ENCODE data around the gene NUDT14. TPM values are rescaled to one million over a fixed set of nuclear protein-coding genes. Genes with fewer than 3 reads are reported as not detected.

Gene NUDT14
- total RNA-seq, 6 donors from 2014 or later = 17.9 to 87.5 (median 54.9) TPM

GRCh38 chr14:105207460-105207901 is 26.4 kb upstream of the NUDT14 start:
- no peak overlapping the region for H3K27ac ChIP-seq
- H3K9me3 ChIP-seq = no peaks in the 10 kb centered on the region
- H3K4me3 ChIP-seq = no peak overlapping the region
- DNase-seq (peak in 1 of 2 donors; percentile 74), ATAC-seq (ENCODE audit: low FRiP score in 2 of 2) (no peak)
- 87 to 95% methylated on average over 3 to 4 of the region's 13 CpGs for WGBS, 2 donors
- H3K4me1 ChIP-seq = peaks cover 19 to 40% (median 36%) of the 10 kb centered on the region in 4 donors
- TF ChIP-seq, protein P1, sequence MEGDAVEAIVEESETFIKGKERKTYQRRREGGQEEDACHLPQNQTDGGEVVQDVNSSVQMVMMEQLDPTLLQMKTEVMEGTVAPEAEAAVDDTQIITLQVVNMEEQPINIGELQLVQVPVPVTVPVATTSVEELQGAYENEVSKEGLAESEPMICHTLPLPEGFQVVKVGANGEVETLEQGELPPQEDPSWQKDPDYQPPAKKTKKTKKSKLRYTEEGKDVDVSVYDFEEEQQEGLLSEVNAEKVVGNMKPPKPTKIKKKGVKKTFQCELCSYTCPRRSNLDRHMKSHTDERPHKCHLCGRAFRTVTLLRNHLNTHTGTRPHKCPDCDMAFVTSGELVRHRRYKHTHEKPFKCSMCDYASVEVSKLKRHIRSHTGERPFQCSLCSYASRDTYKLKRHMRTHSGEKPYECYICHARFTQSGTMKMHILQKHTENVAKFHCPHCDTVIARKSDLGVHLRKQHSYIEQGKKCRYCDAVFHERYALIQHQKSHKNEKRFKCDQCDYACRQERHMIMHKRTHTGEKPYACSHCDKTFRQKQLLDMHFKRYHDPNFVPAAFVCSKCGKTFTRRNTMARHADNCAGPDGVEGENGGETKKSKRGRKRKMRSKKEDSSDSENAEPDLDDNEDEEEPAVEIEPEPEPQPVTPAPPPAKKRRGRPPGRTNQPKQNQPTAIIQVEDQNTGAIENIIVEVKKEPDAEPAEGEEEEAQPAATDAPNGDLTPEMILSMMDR (IDR thresholded peaks at IDR 0.05) = no peak
- TF ChIP-seq POLR2A (IDR thresholded peaks at IDR 0.05) (no peak), EP300 (IDR thresholded peaks at IDR 0.05) (no peak), POLR2AphosphoS5 (IDR thresholded peaks at IDR 0.05) (no peak)
- peaks cover 6 to 34% (median 19%) of the 10 kb centered on the region in 4 donors for H3K36me3 ChIP-seq
- no peaks in the 10 kb centered on the region for H3K27me3 ChIP-seq

DNA sequence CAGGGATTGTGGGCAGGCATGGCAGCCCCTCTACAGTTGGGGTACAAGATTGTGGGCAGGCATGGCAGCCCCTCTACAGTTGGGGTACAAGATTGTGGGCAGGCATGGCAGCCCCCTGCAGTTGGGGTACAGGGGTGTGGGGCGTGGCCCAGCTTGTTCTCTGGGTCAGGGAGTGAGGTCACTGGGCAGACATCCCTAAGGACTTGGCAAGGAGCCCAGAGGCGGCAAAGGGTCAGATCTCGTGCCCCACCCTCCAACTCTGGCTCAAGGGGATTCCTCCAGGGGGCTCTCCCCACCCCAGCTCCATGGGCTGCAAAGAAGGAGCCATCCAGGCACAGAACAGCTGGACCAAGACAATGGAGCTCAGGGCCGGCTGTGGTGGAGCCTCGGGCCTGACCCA is 25.8 kb upstream of the NUDT14 start:
- DNase-seq = no peak

DNA sequence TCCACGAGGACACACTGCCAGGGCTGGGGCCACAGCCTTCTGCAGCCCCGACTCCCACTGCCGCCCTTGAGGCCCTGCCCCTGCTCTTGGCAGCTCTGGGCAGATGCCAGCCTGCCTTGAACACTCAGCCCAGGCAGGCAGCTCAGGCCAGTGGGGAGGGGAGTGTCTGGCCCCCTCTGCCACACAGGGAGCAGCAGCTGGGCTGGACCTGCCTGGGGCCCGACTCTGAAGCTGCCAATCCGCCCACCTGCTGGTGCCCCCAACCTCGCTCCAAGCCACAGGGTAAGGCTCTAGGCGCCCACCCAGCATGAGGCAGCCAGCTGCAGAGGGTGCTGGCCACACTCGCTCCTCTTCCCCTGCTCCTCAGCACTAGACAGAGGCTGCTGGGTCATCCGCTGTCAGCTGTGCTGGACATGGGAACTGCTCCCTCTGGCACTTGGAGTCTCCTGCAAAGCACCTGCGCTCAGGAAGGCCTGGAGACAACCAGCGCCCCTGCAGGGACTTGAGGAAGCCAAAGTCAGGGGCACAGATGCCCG is 24.6 kb upstream of the NUDT14 start:
- Histone ChIP-seq H3K4me3 (no peak overlapping the region), H3K4me1 (peaks cover 31 to 57% (median 51%) of the 10 kb centered on the region in 4 donors), H3K27ac (peak overlapping the region in 1 of 4 donors; percentile 13), H3K36me3 (peaks cover 6 to 17% (median 14%) of the 10 kb centered on the region in 4 donors), H3K27me3 (no peaks in the 10 kb centered on the region), H3K9me3 (no peaks in the 10 kb centered on the region)
- 48 to 65% methylated on average over 6 to 10 of the region's 12 CpGs for WGBS, 2 donors
- DNase-seq = peak in 1 of 2 donors; percentile 44
- no peak for TF ChIP-seq EP300 (IDR thresholded peaks at IDR 0.05)
- TF ChIP-seq, protein P1 (IDR thresholded peaks at IDR 0.05) = no peak
- no peak for TF ChIP-seq POLR2A (IDR thresholded peaks at IDR 0.05)
- no peak for TF ChIP-seq POLR2AphosphoS5 (IDR thresholded peaks at IDR 0.05)
- ATAC-seq (ENCODE audit: low FRiP score in 2 of 2) = peak; percentile 0 to 28

More for the DNA sequence above, 25.8 kb upstream of the NUDT14 start:
- Histone ChIP-seq H3K9me3 (no peaks in the 10 kb centered on the region), H3K27me3 (no peaks in the 10 kb centered on the region), H3K4me3 (no peak overlapping the region), H3K4me1 (peaks cover 25 to 46% (median 42%) of the 10 kb centered on the region in 4 donors), H3K27ac (no peak overlapping the region), H3K36me3 (peaks cover 6 to 29% (median 19%) of the 10 kb centered on the region in 4 donors)
- TF ChIP-seq, protein P1 (IDR thresholded peaks at IDR 0.05) = no peak
- TF ChIP-seq POLR2A (IDR thresholded peaks at IDR 0.05) (no peak), POLR2AphosphoS5 (IDR thresholded peaks at IDR 0.05) (no peak)
- 27 to 38% methylated on average over 3 to 5 of the region's 5 CpGs for whole genome bisulfite sequencing, 2 donors
- ATAC-seq (ENCODE audit: low FRiP score in 2 of 2) = no peak

GRCh38 chr14:105204931-105205672 is 24.0 kb upstream of the NUDT14 start:
- H3K4me1 ChIP-seq = peaks cover 31 to 59% (median 52%) of the 10 kb centered on the region in 4 donors
- no peak overlapping the region for H3K4me3 ChIP-seq
- peaks cover 6 to 11% (median 7%) of the 10 kb centered on the region in 4 donors for H3K36me3 ChIP-seq
- H3K27ac ChIP-seq = peak overlapping the region in 1 of 4 donors; percentile 59
- H3K9me3 ChIP-seq = no peaks in the 10 kb centered on the region
- TF ChIP-seq, protein P1 (IDR thresholded peaks at IDR 0.05) = no peak
- TF ChIP-seq EP300 (IDR thresholded peaks at IDR 0.05) = no peak
- no peak for TF ChIP-seq POLR2AphosphoS5 (IDR thresholded peaks at IDR 0.05)
- TF ChIP-seq POLR2A (IDR thresholded peaks at IDR 0.05) = no peak
- no peaks in the 10 kb centered on the region for H3K27me3 ChIP-seq
- WGBS, 2 donors = 47 to 57% methylated on average over 4 to 21 of the region's 21 CpGs
- DNase-seq (peak in 1 of 2 donors; percentile 78), ATAC-seq (ENCODE audit: low FRiP score in 2 of 2) (no peak)
